ENCODE results near the gene ZC3H12A.
A peak's percentile ranks its signal among the peaks of the same experiment; 100 is the strongest.

The ZC3H12A gene

GRCh38 chr1:37477946-37478345 is 3.6 kb downstream of the ZC3H12A start:
- no peak for DNase-seq

GRCh38 chr1:37478451-37478881 is 4.1 kb downstream of the ZC3H12A start:
- no peak for DNase-seq

- DNase-seq: no peak
Observed at GRCh38 chr1:37478890-37479254, 4.5 kb downstream of the ZC3H12A start.

GRCh38 chr1:37479255-37480124 is 5.1 kb downstream of the ZC3H12A start:
- peak in 6 of 58 donors; percentile 20 to 54 (median 40) for DNase-seq

- no peak for DNase-seq
Observed at GRCh38 chr1:37480125-37480466, 5.7 kb downstream of the ZC3H12A start.

- no peak for DNase-seq
Observed at GRCh38 chr1:37480581-37481288, 6.4 kb downstream of the ZC3H12A start.

- no peak for DNase-seq
Observed at GRCh38 chr1:37481289-37482003, 7.1 kb downstream of the ZC3H12A start.

GRCh38 chr1:37482004-37482785 is 7.8 kb downstream of the ZC3H12A start:
- no peak for DNase-seq

- no peak for DNase-seq
Observed at GRCh38 chr1:37482796-37483744, 8.7 kb downstream of the ZC3H12A start.

- DNase-seq: no peak
Observed at GRCh38 chr1:37483785-37484184, 9.4 kb downstream of the ZC3H12A start.

GRCh38 chr1:37484325-37485051 is 10.1 kb downstream of the ZC3H12A start:
- DNase-seq: no peak

- no peak for DNase-seq
Observed at GRCh38 chr1:37485902-37486679, 11.7 kb downstream of the ZC3H12A start.

- peak in 53 of 58 donors; percentile 8 to 76 (median 41) for DNase-seq
Observed at GRCh38 chr1:37486680-37487618, 12.6 kb downstream of the ZC3H12A start.

- DNase-seq: no peak
Observed at GRCh38 chr1:37487619-37487984, 13.2 kb downstream of the ZC3H12A start.

- DNase-seq: no peak
Observed at GRCh38 chr1:37493336-37494098, 19.1 kb downstream of the ZC3H12A start.

- no peak for DNase-seq
Observed at GRCh38 chr1:37495875-37496274, 21.5 kb downstream of the ZC3H12A start.

- DNase-seq: no peak
Observed at GRCh38 chr1:37497832-37498231, 23.5 kb downstream of the ZC3H12A start.

All from anterior cingulate cortex (tissue), 58 donors.